CD8-positive, alpha-beta memory T cell (primary cell): ENCODE data around the gene PDE2A. TPM values are rescaled to one million over a fixed set of nuclear protein-coding genes. Genes with fewer than 3 reads are reported as not detected.

Experiments
- CTCF ChIA-PET: fragments of 350-600 bp; sonication (Branson Sonifier 250); formaldehyde crosslinking; loops from one replicate; lab custom pipeline; 2021; ENCODE audit warnings: antibody characterized with exemption; lab: Charles Lee
- POLR2A ChIA-PET: fragments of 350-600 bp; sonication (Branson Sonifier 250); formaldehyde crosslinking; loops from one replicate; lab custom pipeline; 2021; ENCODE audit warnings: antibody characterized with exemption; lab: Charles Lee
- DNase-seq, 5 donors: peaks; one replicate each; pipeline versions ENCODE4 v3.0.0 to v3.0.0-alpha.2; 2020 to 2022; ENCODE audit warnings: mixed read lengths in 1 of 5
- H3K27ac ChIP-seq: one replicate; pipeline ENCODE4 v1.7.0; 2013; ENCODE audit warnings: low read depth, mild to moderate bottlenecking, low read length, moderate library complexity
- H3K27me3 ChIP-seq: 2 replicates; pipeline ENCODE4 v1.7.0; 2013; ENCODE audit warnings: low read length, mild to moderate bottlenecking; ENCODE audit not compliant: insufficient read depth, poor library complexity, severe bottlenecking
- H3K36me3 ChIP-seq: 2 replicates; pipeline ENCODE4 v1.7.0; 2013; ENCODE audit warnings: mild to moderate bottlenecking, low read length, moderate library complexity; ENCODE audit not compliant: insufficient read depth
- H3K4me1 ChIP-seq: 2 replicates; pipeline ENCODE4 v1.7.0; 2013; ENCODE audit warnings: mild to moderate bottlenecking, low read length, moderate library complexity; ENCODE audit not compliant: insufficient read depth
- H3K4me3 ChIP-seq: 2 replicates; pipeline ENCODE4 v1.7.0; 2013; ENCODE audit warnings: mild to moderate bottlenecking, low read length
- H3K9me3 ChIP-seq: 2 replicates; pipeline ENCODE4 v1.7.0; 2013; ENCODE audit warnings: mild to moderate bottlenecking, low read length
- H3K27ac Mint-ChIP-seq, 8 donors: one replicate each; pipeline ENCODE4 v1.8.0; 2020 to 2021; ENCODE audit warnings: mixed read lengths in 8 of 8, mild to moderate bottlenecking in 6 of 8, inconsistent platforms in 3 of 8, moderate library complexity in 3 of 8
- H3K27me3 Mint-ChIP-seq, 2 donors: one replicate each; pipeline ENCODE4 v1.8.0; 2020 to 2021; ENCODE audit warnings: mixed read lengths in 2 of 2, mild to moderate bottlenecking in 1 of 2, moderate library complexity in 1 of 2
- H3K36me3 Mint-ChIP-seq, 3 donors: one replicate each; pipeline ENCODE4 v1.8.0; 2020 to 2021; ENCODE audit warnings: mixed read lengths in 3 of 3, inconsistent platforms in 1 of 3, mild to moderate bottlenecking in 1 of 3
- H3K4me1 Mint-ChIP-seq, 3 donors: one replicate each; pipeline ENCODE4 v1.8.0; 2020 to 2021; ENCODE audit warnings: mixed read lengths in 3 of 3, inconsistent platforms in 1 of 3, mild to moderate bottlenecking in 1 of 3
- H3K4me3 Mint-ChIP-seq, 7 donors: one replicate each; pipeline ENCODE4 v1.8.0; 2020 to 2021; ENCODE audit warnings: mixed read lengths in 7 of 7, mild to moderate bottlenecking in 6 of 7, moderate library complexity in 4 of 7, inconsistent platforms in 2 of 7
- H3K9me3 Mint-ChIP-seq, 5 donors: one replicate each; pipeline ENCODE4 v1.8.0; 2020 to 2022; ENCODE audit warnings: mixed read lengths in 5 of 5, mild to moderate bottlenecking in 3 of 5, moderate library complexity in 2 of 5, inconsistent platforms in 1 of 5
- polyA plus RNA-seq: library from polyadenylated mRNA; unstranded; fragments of 300-500 nt; fragmentation: Illumina TruSeq; gene quantifications from one replicate; pipeline ENCODE4 v1.2.3, GENCODE V29; 2021
- total RNA-seq, 2 experiments: library from RNA; stranded (reverse); gene quantifications; one replicate each; pipeline ENCODE4 v1.2.3, GENCODE V29; 2021

PDE2A gene
- total and polyA plus RNA-seq, 3 experiments from 2014 or later, result 0.08 to 0.66 (median 0.55) TPM

- ChIA-PET POLR2A (no interaction called here), CTCF (no interaction called here)
- H3K27ac ChIP-seq, result no peak overlapping the region
- H3K36me3 ChIP-seq, result no peaks in the 10 kb centered on the region
- Mint-ChIP-seq H3K4me1 (peaks cover 5 to 12% (median 7%) of the 10 kb centered on the region in 3 donors), H3K9me3 (peaks cover under 1 to 6% (median under 1%) of the 10 kb centered on the region in 5 donors), H3K4me3 (no peak overlapping the region), H3K27ac (peak overlapping the region in 1 of 8 donors; percentile 8), H3K36me3 (no peaks in the 10 kb centered on the region), H3K27me3 (peaks cover 63 to 78% of the 10 kb centered on the region in 2 donors)
- H3K4me1 ChIP-seq, result no peaks in the 10 kb centered on the region
- H3K9me3 ChIP-seq, result no peaks in the 10 kb centered on the region
- DNase-seq, result no peak
- peaks cover 56% of the 10 kb centered on the region for H3K27me3 ChIP-seq
- H3K4me3 ChIP-seq, result no peak overlapping the region
Observed at GRCh38 chr11:72672597-72673238, 1.5 kb downstream of the PDE2A start.

DNA sequence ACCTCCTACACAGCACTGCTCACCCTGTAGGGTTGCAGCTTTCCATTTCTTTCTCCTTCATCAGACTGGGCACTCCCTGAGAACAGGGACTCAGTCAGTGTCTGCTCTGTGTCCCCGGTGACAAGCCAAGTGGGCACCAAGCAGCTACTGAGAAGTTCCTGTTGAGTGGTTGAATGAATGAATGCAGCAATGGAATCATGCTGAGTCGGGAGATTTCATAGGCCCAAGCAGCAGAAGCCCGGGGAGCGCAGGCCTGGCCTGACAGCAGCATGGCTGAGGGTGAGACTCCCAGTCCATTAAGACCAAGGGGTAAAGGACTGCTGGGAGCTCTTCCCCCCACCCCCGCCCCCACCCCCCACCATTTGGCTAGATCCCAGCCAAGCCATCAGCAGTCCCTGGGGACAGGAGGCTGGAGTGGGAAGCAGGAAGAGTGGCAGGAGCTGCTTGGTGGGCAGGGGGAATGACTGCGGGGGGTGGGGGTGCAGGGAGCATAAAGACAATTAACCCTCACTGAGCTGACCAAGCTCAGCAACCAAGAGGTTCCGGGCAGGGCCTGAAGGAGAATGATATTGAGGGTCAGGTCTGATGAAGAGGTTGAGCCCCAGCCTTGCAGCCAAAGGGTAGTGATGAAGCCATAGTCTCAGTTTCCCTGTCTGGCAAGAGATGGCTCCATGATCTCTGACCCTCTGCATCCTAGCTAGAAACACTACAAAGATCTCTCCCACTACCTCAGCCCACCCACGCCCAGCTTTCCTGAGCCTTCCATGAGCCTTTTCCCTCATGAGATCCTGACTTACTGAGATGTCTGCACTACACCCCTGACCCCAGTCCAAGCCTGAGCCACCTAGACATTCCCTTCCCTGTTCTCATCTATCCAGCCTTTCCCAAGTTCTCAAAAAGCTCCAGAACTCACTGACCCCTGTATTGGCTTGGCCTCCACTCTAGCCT is 2.8 kb downstream of the PDE2A start:
- Mint-ChIP-seq H3K27ac (peak overlapping the region in 1 of 8 donors; percentile 16), H3K9me3 (peaks cover 3 to 14% (median 7%) of the 10 kb centered on the region in 5 donors), H3K27me3 (peaks cover 65 to 84% of the 10 kb centered on the region in 2 donors), H3K4me1 (peaks cover 4 to 6% (median 5%) of the 10 kb centered on the region in 3 donors), H3K36me3 (peaks cover 0 to 8% (median 0%) of the 10 kb centered on the region in 3 donors), H3K4me3 (no peak overlapping the region)
- no peak overlapping the region for H3K27ac ChIP-seq
- H3K4me1 ChIP-seq, result no peaks in the 10 kb centered on the region
- CTCF ChIA-PET, result interaction anchor here (1.0 kb wide), 1 partner anchor 13 kb away, joined by 5 read pairs; no protein-coding TSS in a partner anchor
- H3K27me3 ChIP-seq, result peaks cover 61% of the 10 kb centered on the region
- no peak for DNase-seq
- no peak overlapping the region for H3K4me3 ChIP-seq
- POLR2A ChIA-PET, result no interaction called here
- no peaks in the 10 kb centered on the region for H3K36me3 ChIP-seq
- H3K9me3 ChIP-seq, result peaks cover 6% of the 10 kb centered on the region

GRCh38 chr11:72670041-72670440 is 4.2 kb downstream of the PDE2A start:
- ChIA-PET CTCF (interaction anchor here (1.7 kb wide), 1 partner anchor 13 kb away, joined by 6 read pairs; no protein-coding TSS in a partner anchor), POLR2A (no interaction called here)
- Histone ChIP-seq H3K4me3 (no peak overlapping the region), H3K36me3 (no peaks in the 10 kb centered on the region), H3K27me3 (peaks cover 61% of the 10 kb centered on the region), H3K9me3 (peaks cover 6% of the 10 kb centered on the region), H3K4me1 (no peaks in the 10 kb centered on the region), H3K27ac (no peak overlapping the region)
- Mint-ChIP-seq H3K4me3 (no peak overlapping the region), H3K9me3 (peaks cover 3 to 14% (median 7%) of the 10 kb centered on the region in 5 donors), H3K36me3 (peaks cover 0 to 8% (median 0%) of the 10 kb centered on the region in 3 donors), H3K27me3 (peaks cover 57 to 83% of the 10 kb centered on the region in 2 donors), H3K27ac (no peak overlapping the region), H3K4me1 (peaks cover 0 to 5% (median 0%) of the 10 kb centered on the region in 3 donors)
- DNase-seq, result no peak

DNA sequence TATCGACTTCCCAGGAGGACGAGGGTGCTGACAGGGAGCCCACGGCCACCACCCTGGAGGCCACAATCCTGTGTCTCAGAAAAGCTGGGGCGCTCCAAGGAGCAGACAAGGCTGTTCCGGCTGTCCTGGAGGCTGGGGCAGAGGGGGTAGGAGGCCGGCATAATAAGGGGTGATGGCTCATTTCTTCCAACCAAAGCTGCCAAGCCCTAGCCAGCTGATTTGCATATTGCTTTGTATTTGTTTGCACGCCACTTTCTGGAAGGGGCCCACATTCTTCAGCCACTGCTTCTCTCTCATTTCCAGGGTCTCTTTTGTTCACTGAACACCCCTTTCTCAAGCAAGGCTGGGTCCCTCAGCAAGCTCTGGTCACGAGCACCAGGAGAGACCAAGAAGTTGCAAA is 4.7 kb downstream of the PDE2A start:
- Mint-ChIP-seq H3K4me1 (peaks cover 0 to 5% (median 0%) of the 10 kb centered on the region in 3 donors), H3K27ac (no peak overlapping the region), H3K4me3 (no peak overlapping the region), H3K9me3 (peaks cover 3 to 14% (median 7%) of the 10 kb centered on the region in 5 donors), H3K27me3 (peaks cover 55 to 83% of the 10 kb centered on the region in 2 donors), H3K36me3 (peaks cover 0 to 8% (median 0%) of the 10 kb centered on the region in 3 donors)
- ChIA-PET CTCF (interaction anchor here (1.7 kb wide), 1 partner anchor 14 kb away, joined by 6 read pairs; no protein-coding TSS in a partner anchor), POLR2A (no interaction called here)
- Histone ChIP-seq H3K4me3 (no peak overlapping the region), H3K36me3 (no peaks in the 10 kb centered on the region), H3K9me3 (peaks cover 6% of the 10 kb centered on the region), H3K4me1 (no peaks in the 10 kb centered on the region), H3K27me3 (peaks cover 56% of the 10 kb centered on the region), H3K27ac (no peak overlapping the region)
- DNase-seq, result no peak

GRCh38 chr11:72668629-72669347 is 5.4 kb downstream of the PDE2A start:
- H3K27me3 Mint-ChIP-seq, result peaks cover 53 to 80% of the 10 kb centered on the region in 2 donors
- H3K36me3 Mint-ChIP-seq, result peaks cover 0 to 8% (median 0%) of the 10 kb centered on the region in 3 donors
- H3K4me3 Mint-ChIP-seq, result no peak overlapping the region
- ChIA-PET CTCF (interaction anchor here (1.0 to 1.7 kb wide), 2 partner anchors 8 to 15 kb away, joined by 3 to 6 read pairs; no protein-coding TSS in a partner anchor), POLR2A (interaction anchor here (0.8 kb wide), 1 partner anchor 15 kb away, joined by 3 read pairs; no protein-coding TSS in a partner anchor)
- H3K27me3 ChIP-seq, result peaks cover 49% of the 10 kb centered on the region
- H3K27ac Mint-ChIP-seq, result peak overlapping the region in 1 of 8 donors; percentile 10
- H3K9me3 Mint-ChIP-seq, result peaks cover 3 to 14% (median 7%) of the 10 kb centered on the region in 5 donors
- no peak for DNase-seq
- peaks cover 0 to 5% (median 0%) of the 10 kb centered on the region in 3 donors for H3K4me1 Mint-ChIP-seq
- H3K27ac ChIP-seq, result no peak overlapping the region
- no peaks in the 10 kb centered on the region for H3K4me1 ChIP-seq
- H3K36me3 ChIP-seq, result no peaks in the 10 kb centered on the region
- peaks cover 6% of the 10 kb centered on the region for H3K9me3 ChIP-seq
- no peak overlapping the region for H3K4me3 ChIP-seq

DNA sequence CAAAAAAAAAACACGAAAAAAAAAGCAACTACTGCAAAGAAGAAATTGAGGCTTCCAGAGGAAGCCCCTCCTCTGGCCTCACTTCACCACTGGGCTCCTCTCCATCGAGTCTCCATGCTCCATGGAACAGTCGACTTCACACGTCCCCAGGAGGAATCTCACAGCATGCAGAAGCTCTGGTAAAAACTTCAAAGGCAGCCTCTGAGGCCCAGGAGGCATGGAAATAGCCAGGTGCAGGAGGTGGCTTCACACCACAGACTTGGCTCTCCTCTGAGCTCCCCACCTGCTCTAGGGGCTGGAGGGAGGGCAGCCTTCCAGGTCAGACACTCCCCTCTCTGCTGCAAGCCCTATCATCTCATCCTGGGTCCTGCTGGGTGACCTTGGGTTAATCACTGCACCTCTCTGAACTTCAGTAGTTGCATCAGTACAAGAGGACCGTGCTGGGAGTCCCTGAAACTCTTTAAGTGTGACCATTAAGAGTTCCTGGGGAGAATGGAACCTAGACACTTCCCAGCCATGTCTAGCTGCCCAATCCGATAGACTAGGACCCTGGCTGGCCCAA is 8.2 kb downstream of the PDE2A start:
- POLR2A ChIA-PET, result no interaction called here
- peaks cover 34 to 66% of the 10 kb centered on the region in 2 donors for H3K27me3 Mint-ChIP-seq
- peaks cover 0 to 5% (median 0%) of the 10 kb centered on the region in 3 donors for H3K4me1 Mint-ChIP-seq

DNA sequence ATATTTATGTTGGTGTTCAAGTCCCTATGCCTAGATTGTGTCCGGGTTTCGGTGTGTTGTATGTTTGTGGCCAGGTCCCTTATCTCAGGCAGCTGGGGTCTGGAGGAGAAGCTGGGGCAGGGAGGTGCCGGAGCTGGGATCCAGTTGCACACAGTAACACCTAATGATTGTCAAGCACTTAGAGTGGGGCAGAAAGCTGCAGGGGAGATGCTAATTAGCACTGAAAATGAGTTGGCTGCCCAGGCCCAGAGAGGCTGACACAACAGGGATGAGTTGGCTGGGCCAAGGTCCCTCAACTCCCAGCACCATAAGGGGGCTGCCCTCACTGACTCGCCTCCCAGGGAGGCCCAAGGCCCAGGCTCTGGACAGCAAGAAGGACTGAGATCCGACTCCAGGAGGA is 12.2 kb downstream of the PDE2A start:
- Histone ChIP-seq H3K27me3 (peaks cover 4% of the 10 kb centered on the region), H3K9me3 (no peaks in the 10 kb centered on the region), H3K4me1 (no peaks in the 10 kb centered on the region), H3K4me3 (no peak overlapping the region), H3K27ac (no peak overlapping the region), H3K36me3 (no peaks in the 10 kb centered on the region)
- ChIA-PET POLR2A (no interaction called here), CTCF (no interaction called here)
- Mint-ChIP-seq H3K27me3 (peaks cover 11 to 42% of the 10 kb centered on the region in 2 donors), H3K4me3 (no peak overlapping the region), H3K27ac (peak overlapping the region in 1 of 8 donors; percentile 4), H3K9me3 (peaks cover 0 to 3% (median 1%) of the 10 kb centered on the region in 5 donors), H3K4me1 (no peaks in the 10 kb centered on the region), H3K36me3 (peaks cover 0 to 1% (median 0%) of the 10 kb centered on the region in 3 donors)
- DNase-seq, result no peak

More for the DNA sequence above, 8.2 kb downstream of the PDE2A start:
- Histone ChIP-seq H3K4me1 (no peaks in the 10 kb centered on the region), H3K36me3 (no peaks in the 10 kb centered on the region), H3K9me3 (peaks cover 6% of the 10 kb centered on the region), H3K27me3 (peaks cover 26% of the 10 kb centered on the region), H3K27ac (no peak overlapping the region), H3K4me3 (no peak overlapping the region)
- H3K36me3 Mint-ChIP-seq, result peaks cover 0 to 8% (median 0%) of the 10 kb centered on the region in 3 donors
- H3K27ac Mint-ChIP-seq, result no peak overlapping the region
- no peak for DNase-seq
- peaks cover 3 to 14% (median 7%) of the 10 kb centered on the region in 5 donors for H3K9me3 Mint-ChIP-seq
- no peak overlapping the region for H3K4me3 Mint-ChIP-seq
- CTCF ChIA-PET, result no interaction called here
